Endothelial cell (in vitro differentiated cells): Measurements from ENCODE around the gene GRM4. TPM values are rescaled to one million over a fixed set of nuclear protein-coding genes. Genes with fewer than 3 reads are reported as not detected.

Source experiments
- DNase-seq: peaks from one replicate; pipeline ENCODE4 v3.0.0; 2021; ENCODE audit warnings: low spot score
- H3K27ac Mint-ChIP-seq: one replicate; pipeline ENCODE4 v1.8.0; 2021; ENCODE audit warnings: mixed read lengths, inconsistent platforms; ENCODE audit not compliant: unreplicated experiment
- H3K27me3 Mint-ChIP-seq: one replicate; pipeline ENCODE4 v1.8.0; 2021; ENCODE audit warnings: mild to moderate bottlenecking, moderate library complexity, mixed read lengths, inconsistent platforms; ENCODE audit not compliant: unreplicated experiment
- H3K36me3 Mint-ChIP-seq: one replicate; pipeline ENCODE4 v1.8.0; 2021; ENCODE audit warnings: mild to moderate bottlenecking, low read depth, mixed read lengths, inconsistent platforms; ENCODE audit not compliant: unreplicated experiment
- H3K4me1 Mint-ChIP-seq: one replicate; pipeline ENCODE4 v1.8.0; 2021; ENCODE audit warnings: mild to moderate bottlenecking, mixed read lengths, inconsistent platforms; ENCODE audit not compliant: unreplicated experiment
- H3K4me3 Mint-ChIP-seq: one replicate; pipeline ENCODE4 v1.8.0; 2021; ENCODE audit warnings: mild to moderate bottlenecking, mixed read lengths, inconsistent platforms; ENCODE audit not compliant: unreplicated experiment
- H3K9me3 Mint-ChIP-seq: one replicate; pipeline ENCODE4 v1.8.0; 2021; ENCODE audit warnings: mixed read lengths, inconsistent platforms; ENCODE audit not compliant: unreplicated experiment
- total RNA-seq: library from RNA; stranded (reverse); fragmentation: NEBNext Ultra II Directional; extraction: Animal tissue kit (Norgen Biotek cat#: 25700); gene quantifications from one replicate; pipeline ENCODE4 v1.2.1, GENCODE V29; 2021; ENCODE audit not compliant: unreplicated experiment
- TF ChIP-seq, protein P1 (sequence below): fragments of 200-600 bp; sonication (generic); IDR thresholded peaks from one replicate; pipeline ENCODE4 v1.5.0; 2021; ENCODE audit warnings: antibody characterized with exemption; ENCODE audit not compliant: unreplicated experiment

Gene GRM4
- total RNA-seq, 1 donor from 2014 or later, result 2.6 TPM

DNA sequence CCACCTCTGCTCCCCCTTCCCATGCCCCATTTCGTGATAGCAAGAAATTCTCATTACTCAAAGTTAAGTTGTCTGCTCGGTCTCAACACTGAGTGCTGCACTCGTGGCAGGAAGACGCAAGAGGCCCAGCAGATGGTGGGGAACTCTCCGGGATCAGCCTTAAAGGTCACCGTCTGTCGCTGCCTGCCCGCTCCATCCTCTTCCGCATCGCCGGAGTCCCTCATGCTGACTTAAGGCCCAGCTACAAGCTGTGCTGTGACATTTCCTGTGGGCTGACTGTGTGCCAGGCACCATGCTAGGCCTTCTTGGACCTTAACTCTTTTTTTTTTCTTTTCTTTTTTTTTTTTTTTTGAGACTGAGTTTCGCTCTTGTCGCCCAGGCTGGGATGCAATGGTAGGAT, 17.8 kb downstream of the GRM4 start:
- no peak for DNase-seq
- Mint-ChIP-seq H3K4me1 (peaks cover 24% of the 10 kb centered on the region), H3K9me3 (no peaks in the 10 kb centered on the region), H3K27me3 (peaks cover 11% of the 10 kb centered on the region), H3K4me3 (no peak overlapping the region), H3K27ac (no peak overlapping the region), H3K36me3 (no peaks in the 10 kb centered on the region)
- TF ChIP-seq, protein P1, sequence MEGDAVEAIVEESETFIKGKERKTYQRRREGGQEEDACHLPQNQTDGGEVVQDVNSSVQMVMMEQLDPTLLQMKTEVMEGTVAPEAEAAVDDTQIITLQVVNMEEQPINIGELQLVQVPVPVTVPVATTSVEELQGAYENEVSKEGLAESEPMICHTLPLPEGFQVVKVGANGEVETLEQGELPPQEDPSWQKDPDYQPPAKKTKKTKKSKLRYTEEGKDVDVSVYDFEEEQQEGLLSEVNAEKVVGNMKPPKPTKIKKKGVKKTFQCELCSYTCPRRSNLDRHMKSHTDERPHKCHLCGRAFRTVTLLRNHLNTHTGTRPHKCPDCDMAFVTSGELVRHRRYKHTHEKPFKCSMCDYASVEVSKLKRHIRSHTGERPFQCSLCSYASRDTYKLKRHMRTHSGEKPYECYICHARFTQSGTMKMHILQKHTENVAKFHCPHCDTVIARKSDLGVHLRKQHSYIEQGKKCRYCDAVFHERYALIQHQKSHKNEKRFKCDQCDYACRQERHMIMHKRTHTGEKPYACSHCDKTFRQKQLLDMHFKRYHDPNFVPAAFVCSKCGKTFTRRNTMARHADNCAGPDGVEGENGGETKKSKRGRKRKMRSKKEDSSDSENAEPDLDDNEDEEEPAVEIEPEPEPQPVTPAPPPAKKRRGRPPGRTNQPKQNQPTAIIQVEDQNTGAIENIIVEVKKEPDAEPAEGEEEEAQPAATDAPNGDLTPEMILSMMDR, result no peak

DNA sequence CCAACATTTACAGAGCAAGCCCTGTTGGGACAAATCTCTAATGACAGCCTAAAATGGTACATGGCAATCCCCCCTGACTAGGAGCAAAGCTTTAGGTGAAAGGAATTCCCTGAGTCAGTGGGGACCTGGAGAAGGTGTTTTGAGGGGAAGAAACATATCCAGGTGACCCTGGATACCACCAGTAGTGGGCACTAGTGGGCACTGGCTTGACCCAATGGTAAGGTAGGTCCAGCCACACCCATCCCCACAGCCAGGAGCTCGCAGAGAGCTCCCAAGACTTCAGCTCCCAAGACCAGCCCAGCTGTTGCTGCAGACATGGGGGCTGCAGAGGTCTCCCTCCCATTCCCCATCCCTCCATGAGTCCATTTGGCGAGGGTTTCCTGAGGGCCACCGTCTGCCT, 19.5 kb downstream of the GRM4 start:
- peaks cover 14% of the 10 kb centered on the region for H3K4me1 Mint-ChIP-seq
- TF ChIP-seq, protein P1, result no peak
- H3K27me3 Mint-ChIP-seq, result peaks cover 6% of the 10 kb centered on the region
- DNase-seq, result no peak
- no peak overlapping the region for H3K27ac Mint-ChIP-seq
- H3K36me3 Mint-ChIP-seq, result no peaks in the 10 kb centered on the region
- H3K4me3 Mint-ChIP-seq, result no peak overlapping the region
- H3K9me3 Mint-ChIP-seq, result no peaks in the 10 kb centered on the region

- H3K27me3 Mint-ChIP-seq, result peaks cover 6% of the 10 kb centered on the region
- H3K27ac Mint-ChIP-seq, result no peak overlapping the region
- peaks cover 10% of the 10 kb centered on the region for H3K4me1 Mint-ChIP-seq
- H3K36me3 Mint-ChIP-seq, result no peaks in the 10 kb centered on the region
- no peaks in the 10 kb centered on the region for H3K9me3 Mint-ChIP-seq
- no peak for DNase-seq
- no peak overlapping the region for H3K4me3 Mint-ChIP-seq
- TF ChIP-seq, protein P1, result no peak
These were observed 19.9 kb downstream of the GRM4 start for GRCh38 chr6:34125939-34126338.

DNA sequence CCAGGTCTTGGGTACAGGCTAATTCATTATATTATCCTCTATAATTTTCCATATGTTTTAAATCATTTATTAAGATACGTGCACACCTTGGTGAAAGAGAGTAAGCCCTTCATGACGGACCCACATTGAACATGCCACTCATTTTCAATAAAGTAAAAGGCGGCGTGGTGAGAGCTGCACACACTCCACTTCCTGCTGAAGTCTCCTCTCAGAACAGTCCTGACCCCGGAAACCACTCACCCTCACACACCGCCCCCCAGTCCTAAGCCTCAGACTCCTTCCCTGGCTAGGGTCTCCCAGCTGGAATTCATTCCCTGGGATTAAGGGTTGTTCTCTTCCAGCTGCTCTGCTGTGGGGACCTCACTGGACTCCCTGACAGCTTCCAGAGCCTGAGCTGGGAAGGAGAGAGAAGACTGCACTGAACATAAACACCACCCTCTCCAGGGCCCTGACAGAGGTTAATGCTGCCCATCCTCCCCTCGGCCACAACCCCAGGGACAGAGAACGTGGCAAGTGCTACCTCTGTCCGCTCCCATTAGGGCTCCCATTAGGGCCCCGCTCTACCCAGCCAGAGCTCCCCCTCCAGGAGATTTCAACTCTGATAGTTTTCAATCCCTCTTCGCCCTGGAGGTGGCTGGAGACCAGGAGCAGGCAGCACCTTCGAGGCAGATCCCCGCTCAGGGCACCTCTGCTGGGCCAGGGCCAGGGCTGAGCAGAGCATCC, 24.8 kb downstream of the GRM4 start:
- no peaks in the 10 kb centered on the region for H3K36me3 Mint-ChIP-seq
- H3K4me1 Mint-ChIP-seq, result no peaks in the 10 kb centered on the region
- H3K27ac Mint-ChIP-seq, result no peak overlapping the region
- H3K4me3 Mint-ChIP-seq, result no peak overlapping the region
- TF ChIP-seq, protein P1, result no peak
- no peaks in the 10 kb centered on the region for H3K9me3 Mint-ChIP-seq
- H3K27me3 Mint-ChIP-seq, result peaks cover 8% of the 10 kb centered on the region
- DNase-seq, result no peak

GRCh38 chr6:34115915-34116314, 30.0 kb downstream of the GRM4 start:
- Mint-ChIP-seq H3K36me3 (no peaks in the 10 kb centered on the region), H3K27ac (no peak overlapping the region), H3K27me3 (peaks cover 6% of the 10 kb centered on the region), H3K4me3 (no peak overlapping the region), H3K9me3 (no peaks in the 10 kb centered on the region), H3K4me1 (no peaks in the 10 kb centered on the region)
- TF ChIP-seq, protein P1, result no peak
- no peak for DNase-seq
